ENCODE measurements around the gene RND3. TPM values are rescaled to one million over a fixed set of nuclear protein-coding genes. Genes with fewer than 3 reads are reported as not detected.

Gene RND3
- total RNA-seq (2022; extraction: Qiagen RNA extraction; ENCODE audit: low read depth) = 48.7 to 72.5 TPM (median 58.7 TPM) in 5 replicates

DNA sequence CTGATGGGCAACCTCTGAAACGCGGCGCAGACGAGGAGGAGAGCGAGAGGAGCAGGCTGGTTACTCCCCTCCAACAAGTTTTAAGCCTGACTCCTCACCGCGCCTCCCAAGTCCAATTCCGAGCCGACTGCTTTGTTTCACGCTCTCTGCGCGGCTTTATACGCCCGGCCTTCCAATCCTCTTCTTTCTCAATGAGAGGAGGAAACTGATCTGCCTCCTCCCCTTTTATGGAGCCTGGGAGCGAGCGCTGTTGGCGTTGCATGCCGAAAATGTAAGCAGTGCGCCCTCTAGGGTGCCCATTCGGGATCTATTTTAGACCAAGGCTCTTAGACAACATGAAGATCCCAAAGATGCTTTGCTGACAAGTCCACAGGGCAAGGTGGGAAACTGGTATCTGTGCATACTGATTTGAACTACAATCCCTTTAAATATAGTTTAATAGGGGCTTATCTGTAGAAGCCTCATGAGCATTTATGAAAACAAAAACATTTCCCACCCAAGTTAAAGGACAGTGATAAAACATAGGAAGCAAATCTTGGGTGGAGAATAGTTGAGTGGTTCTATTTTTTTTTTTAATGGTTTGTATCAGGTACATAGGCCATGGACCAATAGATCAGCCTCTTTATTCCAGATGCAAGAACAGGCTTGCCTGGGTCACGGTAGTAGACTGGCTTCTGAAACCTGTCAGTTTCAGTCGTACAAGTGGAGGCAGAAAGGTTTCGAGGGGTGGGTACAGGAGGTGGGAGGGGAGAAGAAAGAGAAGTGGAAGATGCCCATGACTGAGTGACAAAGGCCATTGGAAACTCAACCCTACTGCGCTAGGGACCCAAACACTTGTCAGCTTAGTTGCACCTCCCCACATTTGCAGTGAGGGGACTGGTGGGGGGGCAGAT is at the start of gene RND3:
Gene RND3 (minus strand): TSS at position 131 of the 893 bp plus-strand sequence. CDS start 250 bp downstream, outside the sequence.

